ENCODE data around the gene SPP2.
A peak's percentile ranks its signal among the peaks of the same experiment; 100 is the strongest.

SPP2 gene, protein sequence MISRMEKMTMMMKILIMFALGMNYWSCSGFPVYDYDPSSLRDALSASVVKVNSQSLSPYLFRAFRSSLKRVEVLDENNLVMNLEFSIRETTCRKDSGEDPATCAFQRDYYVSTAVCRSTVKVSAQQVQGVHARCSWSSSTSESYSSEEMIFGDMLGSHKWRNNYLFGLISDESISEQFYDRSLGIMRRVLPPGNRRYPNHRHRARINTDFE

DNA sequence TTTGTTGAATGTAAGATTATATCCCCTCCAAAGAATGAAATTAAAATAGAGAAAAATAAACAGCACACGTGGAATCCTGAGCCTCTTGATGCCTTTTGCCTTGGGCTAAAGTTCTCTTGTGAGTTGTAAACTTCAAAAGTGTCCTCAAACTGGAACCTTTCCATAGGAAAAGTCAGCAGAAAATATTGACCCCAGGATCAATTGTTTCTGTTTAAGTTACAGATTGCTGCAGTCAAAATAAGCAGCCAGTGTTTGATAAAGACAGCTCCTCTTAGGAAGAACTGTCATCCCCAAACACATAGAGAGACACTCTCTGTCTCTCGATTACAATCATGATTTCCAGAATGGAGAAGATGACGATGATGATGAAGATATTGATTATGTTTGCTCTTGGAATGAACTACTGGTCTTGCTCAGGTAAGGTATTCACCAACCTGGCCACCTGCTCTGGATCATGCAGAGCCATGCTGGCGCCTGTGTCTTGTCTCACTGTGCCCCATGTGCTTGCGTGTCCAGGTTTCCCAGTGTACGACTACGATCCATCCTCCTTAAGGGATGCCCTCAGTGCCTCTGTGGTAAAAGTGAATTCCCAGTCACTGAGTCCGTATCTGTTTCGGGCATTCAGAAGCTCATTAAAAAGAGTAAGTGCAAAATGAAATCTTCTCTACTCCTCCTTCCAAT, at the start of gene SPP2:
Gene SPP2 (plus strand): TSS at position 248 of the 681 bp plus-strand sequence. CDS start 85 bp downstream, at position 333.
- H3K27me3 ChIP-seq (replicated peaks) = no peaks in the 10 kb centered on the region
- in situ Hi-C loops (cut with HindIII; ENCODE audit: low pct_ligation_motif_present, low sequenced_read_pairs) = no loop called here
- TF ChIP-seq, protein P1, sequence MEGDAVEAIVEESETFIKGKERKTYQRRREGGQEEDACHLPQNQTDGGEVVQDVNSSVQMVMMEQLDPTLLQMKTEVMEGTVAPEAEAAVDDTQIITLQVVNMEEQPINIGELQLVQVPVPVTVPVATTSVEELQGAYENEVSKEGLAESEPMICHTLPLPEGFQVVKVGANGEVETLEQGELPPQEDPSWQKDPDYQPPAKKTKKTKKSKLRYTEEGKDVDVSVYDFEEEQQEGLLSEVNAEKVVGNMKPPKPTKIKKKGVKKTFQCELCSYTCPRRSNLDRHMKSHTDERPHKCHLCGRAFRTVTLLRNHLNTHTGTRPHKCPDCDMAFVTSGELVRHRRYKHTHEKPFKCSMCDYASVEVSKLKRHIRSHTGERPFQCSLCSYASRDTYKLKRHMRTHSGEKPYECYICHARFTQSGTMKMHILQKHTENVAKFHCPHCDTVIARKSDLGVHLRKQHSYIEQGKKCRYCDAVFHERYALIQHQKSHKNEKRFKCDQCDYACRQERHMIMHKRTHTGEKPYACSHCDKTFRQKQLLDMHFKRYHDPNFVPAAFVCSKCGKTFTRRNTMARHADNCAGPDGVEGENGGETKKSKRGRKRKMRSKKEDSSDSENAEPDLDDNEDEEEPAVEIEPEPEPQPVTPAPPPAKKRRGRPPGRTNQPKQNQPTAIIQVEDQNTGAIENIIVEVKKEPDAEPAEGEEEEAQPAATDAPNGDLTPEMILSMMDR (IDR thresholded peaks at IDR 0.05; ENCODE audit: low read depth, low read length, missing control alignments) = no peak
- no peaks in the 10 kb centered on the region for H3K36me3 ChIP-seq (replicated peaks)
- no peak within 1 kb of the TSS for H3K27ac ChIP-seq
- no peak within 1 kb of the TSS for H3K4me3 ChIP-seq (ENCODE audit: low read depth, low read length)
- DNase-seq = no peak

DNA sequence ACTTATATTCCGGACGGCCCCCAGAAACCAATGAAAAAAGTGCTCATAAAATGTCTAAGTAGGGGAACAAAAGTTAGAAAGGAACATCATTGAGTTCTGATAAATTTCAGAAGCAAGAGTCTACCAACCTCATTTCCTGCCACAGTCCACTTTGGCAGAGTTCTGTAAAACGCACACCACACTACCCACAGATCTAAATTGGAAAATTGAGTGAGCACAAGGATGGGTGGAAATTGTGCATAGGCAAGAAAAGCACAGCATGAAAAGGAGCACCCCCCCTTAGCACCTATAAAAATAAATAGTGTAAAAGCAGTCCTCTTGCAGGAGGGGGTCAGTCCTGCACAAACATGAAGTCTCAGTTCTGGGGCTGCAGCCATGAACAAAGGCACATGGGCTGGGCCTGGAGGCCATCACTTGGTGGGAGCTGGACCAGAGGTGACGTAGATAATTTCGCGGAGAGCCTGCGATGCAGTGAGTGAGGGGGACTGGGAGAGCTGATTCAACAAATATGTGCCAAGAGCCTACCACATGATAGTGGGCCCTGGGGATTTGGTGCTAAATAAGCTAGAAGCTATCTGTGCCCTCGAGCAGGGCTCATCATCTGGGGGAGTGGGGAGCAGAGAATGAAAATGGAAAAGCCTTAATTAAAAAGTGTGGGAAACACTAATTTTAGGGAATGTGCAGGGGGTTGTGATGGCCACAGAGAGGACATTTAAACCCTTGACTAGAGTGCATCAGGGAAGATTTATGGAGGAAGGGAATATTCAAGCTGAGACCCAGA, 48.9 kb upstream of the SPP2 start:
- Histone ChIP-seq H3K36me3 (replicated peaks) (no peaks in the 10 kb centered on the region), H3K4me3 (ENCODE audit: low read depth, low read length) (no peak overlapping the region), H3K27me3 (replicated peaks) (no peaks in the 10 kb centered on the region), H3K27ac (no peak overlapping the region)
- DNase-seq = no peak
- in situ Hi-C loops (cut with HindIII; ENCODE audit: low pct_ligation_motif_present, low sequenced_read_pairs) = no loop called here
- TF ChIP-seq, protein P1 (IDR thresholded peaks at IDR 0.05; ENCODE audit: low read depth, low read length, missing control alignments) = no peak

DNA sequence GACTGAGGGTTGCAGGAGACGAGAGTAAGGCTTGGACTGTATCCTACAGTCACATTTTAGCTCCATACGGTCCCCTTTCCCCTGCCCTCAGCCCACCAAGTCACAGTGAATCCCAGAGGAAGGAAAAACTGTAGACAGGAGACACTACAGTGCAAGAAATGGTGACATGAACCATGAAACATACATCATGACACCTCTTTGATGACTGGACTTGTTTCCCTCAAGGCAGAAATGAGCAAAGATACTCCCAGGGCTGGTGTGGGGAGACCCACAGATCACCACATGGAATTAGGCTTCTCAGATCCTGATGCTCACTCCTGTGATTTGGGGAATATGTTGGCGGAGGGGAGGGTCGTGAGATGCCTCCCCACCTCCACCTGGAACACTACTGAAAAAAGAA, 48.2 kb upstream of the SPP2 start:
- in situ Hi-C loops (cut with HindIII; ENCODE audit: low pct_ligation_motif_present, low sequenced_read_pairs) = no loop called here
- no peak for DNase-seq
- Histone ChIP-seq H3K27me3 (replicated peaks) (no peaks in the 10 kb centered on the region), H3K36me3 (replicated peaks) (no peaks in the 10 kb centered on the region), H3K27ac (no peak overlapping the region), H3K4me3 (ENCODE audit: low read depth, low read length) (no peak overlapping the region)
- TF ChIP-seq, protein P1 (IDR thresholded peaks at IDR 0.05; ENCODE audit: low read depth, low read length, missing control alignments) = no peak

DNA sequence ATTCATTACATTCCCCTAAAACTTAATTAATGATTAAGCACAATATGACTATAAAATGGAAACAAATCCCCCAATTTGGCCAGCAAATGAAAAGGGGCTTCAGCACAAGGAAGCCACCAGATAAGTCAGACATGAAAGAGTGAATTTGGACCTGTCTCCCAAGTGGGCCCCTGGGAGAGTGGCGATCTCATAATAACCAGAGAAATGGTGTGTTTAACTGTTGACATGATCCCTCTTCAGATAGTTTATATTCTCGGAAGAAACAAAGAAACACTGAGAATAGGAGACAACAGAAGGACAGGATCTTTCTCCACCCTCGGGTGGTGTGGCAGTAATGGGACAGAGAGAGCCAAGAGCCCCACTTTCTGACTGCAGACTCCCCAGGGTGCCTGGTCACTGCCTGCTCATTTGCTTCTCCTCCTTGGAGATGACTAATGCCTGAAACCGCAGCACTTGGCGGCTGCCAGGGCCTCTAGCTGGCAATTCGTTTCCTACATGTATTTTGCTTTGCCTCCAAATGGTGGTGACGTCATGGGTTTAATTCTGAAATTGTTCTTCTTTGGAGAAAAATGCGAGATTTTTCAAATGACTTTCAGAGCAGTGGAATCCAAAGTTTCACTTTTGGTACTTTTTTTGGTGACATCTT, 46.4 kb upstream of the SPP2 start:
- H3K36me3 ChIP-seq (replicated peaks) = no peaks in the 10 kb centered on the region
- DNase-seq = peak; percentile 94
- TF ChIP-seq, protein P1 (IDR thresholded peaks at IDR 0.05; ENCODE audit: low read depth, low read length, missing control alignments) = peak; percentile 18
- no peaks in the 10 kb centered on the region for H3K27me3 ChIP-seq (replicated peaks)
- H3K4me3 ChIP-seq (ENCODE audit: low read depth, low read length) = no peak overlapping the region
- in situ Hi-C loops (cut with HindIII; ENCODE audit: low pct_ligation_motif_present, low sequenced_read_pairs) = no loop called here
- no peak overlapping the region for H3K27ac ChIP-seq

DNA sequence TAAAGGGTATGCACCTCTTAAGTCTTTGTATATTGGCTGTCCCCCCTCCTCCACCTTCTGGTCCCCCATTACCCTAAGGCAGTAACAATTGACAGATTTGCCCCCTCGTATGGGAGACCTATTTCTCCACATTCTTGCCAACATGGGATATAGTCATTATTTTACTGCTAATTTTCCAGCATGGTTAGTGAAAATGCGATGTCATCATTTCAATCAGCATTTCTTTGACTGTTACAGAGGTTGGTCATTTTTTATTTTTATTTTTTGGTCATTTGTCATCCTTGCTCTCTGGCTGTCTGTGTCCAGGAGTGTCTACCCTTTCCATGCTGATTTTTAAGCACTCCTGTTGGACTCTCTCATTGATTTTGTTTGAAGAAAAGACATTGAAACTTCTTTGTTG, 45.4 kb upstream of the SPP2 start:
- Histone ChIP-seq H3K4me3 (ENCODE audit: low read depth, low read length) (no peak overlapping the region), H3K27me3 (replicated peaks) (no peaks in the 10 kb centered on the region), H3K27ac (no peak overlapping the region), H3K36me3 (replicated peaks) (no peaks in the 10 kb centered on the region)
- DNase-seq = no peak
- TF ChIP-seq, protein P1 (IDR thresholded peaks at IDR 0.05; ENCODE audit: low read depth, low read length, missing control alignments) = no peak
- in situ Hi-C loops (cut with HindIII; ENCODE audit: low pct_ligation_motif_present, low sequenced_read_pairs) = no loop called here
